Activated T-cell treated with anti-CD3 and anti-CD28 coated beads, Interleukin-2, amount 50 U/mL, for 48 hours (primary cell): ENCODE measurements around the gene MMP11.
A peak's percentile ranks its signal among the peaks of the same experiment; 100 is the strongest.
"Not testable (repeated sequence)": the region's sequence is repeated elsewhere in the genome, so short reads cannot be mapped to it uniquely, and the experiment has no call there.

Source experiments
- DNase-seq, 2 experiments: peaks; one replicate each; pipeline ENCODE4 v3.0.0-alpha.2; 2020

Gene MMP11

GRCh38 chr22:23772649-23773473 is at the start of gene MMP11:
MMP11 (plus strand) TSS chr22:23772849; CDS start chr22:23772871, 22 bp downstream.
- peak; percentile 67 to 71 for DNase-seq

GRCh38 chr22:23728108-23728507 is 44.5 kb upstream of the MMP11 start:
- DNase-seq: not testable (repeated sequence)

GRCh38 chr22:23737696-23738095 is 35.0 kb upstream of the MMP11 start:
- no peak for DNase-seq

GRCh38 chr22:23742505-23743264 is 30.0 kb upstream of the MMP11 start:
- no peak for DNase-seq

GRCh38 chr22:23743303-23743705 is 29.3 kb upstream of the MMP11 start:
- no peak for DNase-seq

GRCh38 chr22:23744001-23744400 is 28.6 kb upstream of the MMP11 start:
- DNase-seq: no peak

- DNase-seq: no peak
Observed at GRCh38 chr22:23744485-23744884, 28.2 kb upstream of the MMP11 start.

- no peak for DNase-seq
Observed at GRCh38 chr22:23745791-23746190, 26.9 kb upstream of the MMP11 start.

GRCh38 chr22:23749841-23750301 is 22.8 kb upstream of the MMP11 start:
- no peak for DNase-seq

GRCh38 chr22:23750367-23750713 is 22.3 kb upstream of the MMP11 start:
- DNase-seq: no peak

GRCh38 chr22:23750714-23751440 is 21.8 kb upstream of the MMP11 start, which contains the start of gene ZNF70:
ZNF70 (minus strand) TSS chr22:23751112; CDS start chr22:23745140, 5,972 bp downstream.
- DNase-seq: peak; percentile 83 to 89

- DNase-seq: no peak
Observed at GRCh38 chr22:23751441-23751996, 21.1 kb upstream of the MMP11 start.

GRCh38 chr22:23752090-23752691 is 20.5 kb upstream of the MMP11 start:
- DNase-seq: no peak

GRCh38 chr22:23752750-23753149 is 19.9 kb upstream of the MMP11 start:
- DNase-seq: no peak

GRCh38 chr22:23753385-23753784 is 19.3 kb upstream of the MMP11 start:
- no peak for DNase-seq

GRCh38 chr22:23754220-23754919 is 18.3 kb upstream of the MMP11 start, which contains the start of gene VPREB3:
VPREB3 (minus strand) TSS chr22:23754425; CDS start chr22:23754363, 62 bp downstream.
- no peak for DNase-seq

- no peak for DNase-seq
Observed at GRCh38 chr22:23754980-23755636, 17.5 kb upstream of the MMP11 start.

- no peak for DNase-seq
Observed at GRCh38 chr22:23755711-23756110, 16.9 kb upstream of the MMP11 start.

- DNase-seq: no peak
Observed at GRCh38 chr22:23756891-23757290, 15.8 kb upstream of the MMP11 start.

- no peak for DNase-seq
Observed at GRCh38 chr22:23759566-23759965, 13.1 kb upstream of the MMP11 start.

GRCh38 chr22:23760056-23760455 is 12.6 kb upstream of the MMP11 start:
- no peak for DNase-seq
